Lung (tissue), 12 donors: ENCODE measurements around the gene SULT1B1. TPM values are rescaled to one million over a fixed set of nuclear protein-coding genes. Genes with fewer than 3 reads are reported as not detected.

ENCODE experiments used
- ATAC-seq: fragments of 200-7000 bp; cut with Tn5 transposase; one replicate; pipeline ENCODE4 v1.9.1; 2020; ENCODE audit warnings: moderate number of reproducible peaks; ENCODE audit not compliant: insufficient read depth, low FRiP score
- DNase-seq, 3 donors: peaks; one replicate each; pipeline ENCODE4 v3.0.0-alpha.2; 2013 to 2017
- H3K27ac ChIP-seq, 2 donors: one replicate each; pipeline ENCODE4 v1.5.1; 2013; ENCODE audit warnings: mild to moderate bottlenecking in 2 of 2, moderate library complexity in 2 of 2, control low read depth in 1 of 2, inconsistent platforms in 1 of 2, low read depth in 1 of 2, low read length in 1 of 2
- H3K27me3 ChIP-seq, 3 donors: one replicate each; pipeline ENCODE4 v1.5.1; 2013; ENCODE audit warnings: low read length in 2 of 3; ENCODE audit not compliant: control insufficient read depth in 3 of 3, insufficient read depth in 3 of 3
- H3K36me3 ChIP-seq, 4 donors: one replicate each; pipeline ENCODE4 v1.5.1; 2013; ENCODE audit warnings: low read length in 4 of 4, mild to moderate bottlenecking in 1 of 4, moderate library complexity in 1 of 4; ENCODE audit not compliant: control insufficient read depth in 4 of 4, insufficient read depth in 4 of 4
- H3K4me1 ChIP-seq, 5 donors: one replicate each; pipeline ENCODE4 v1.5.1; 2013; ENCODE audit warnings: low read length in 5 of 5, mild to moderate bottlenecking in 2 of 5, moderate library complexity in 1 of 5; ENCODE audit not compliant: control insufficient read depth in 5 of 5, insufficient read depth in 5 of 5
- H3K4me3 ChIP-seq: one replicate; pipeline ENCODE4 v1.5.1; 2013; ENCODE audit warnings: mild to moderate bottlenecking, control low read depth, moderate library complexity
- H3K9ac ChIP-seq, 2 donors: one replicate each; pipeline ENCODE4 v1.5.1; 2013; ENCODE audit warnings: low read length in 2 of 2, control low read depth in 1 of 2; ENCODE audit not compliant: insufficient read depth in 1 of 2
- H3K9me3 ChIP-seq, 4 donors: one replicate each; pipeline ENCODE4 v1.5.1; 2013; ENCODE audit warnings: low read length in 3 of 4, mild to moderate bottlenecking in 1 of 4, moderate library complexity in 1 of 4; ENCODE audit not compliant: control insufficient read depth in 4 of 4, insufficient read depth in 3 of 4
- WGBS, 2 donors: extraction: QIAGEN DNeasy Blood & Tissue Kit; methylation state at CpG; one replicate each; pipeline ENCODE4 v1.1.7; 2013; 5-methylcytosine and 5-hydroxymethylcytosine counted together
- polyA plus RNA-seq, 2 donors: library from polyadenylated mRNA; stranded (reverse); fragments of 200-250 nt; gene quantifications; one replicate each; pipeline ENCODE4 v1.2.1, GENCODE V29; 2013
- total RNA-seq, 2 donors: library from RNA; depleted of rRNA in 1 of 2; stranded (reverse); fragments of >200 nt in 1 of 2; gene quantifications; one replicate each; pipeline ENCODE4 v1.2.1, GENCODE V29; 2014 to 2021
- TF ChIP-seq, protein P1 (sequence below): IDR thresholded peaks from 2 replicates; pipeline ENCODE4 v1.5.1; 2012; ENCODE audit warnings: mild to moderate bottlenecking; ENCODE audit errors: control extremely low read depth, extremely low read depth
- donor health status: control.
- donor health status: control.
- donor health status: Bipolar disorder and iron deficiency.
- donor health status: healthy.
- donor health status: DM: yes; HTN: yes; CAD: no.

SULT1B1 gene
- total and polyA plus RNA-seq, 4 donors, result 1.0 to 11.0 (median 6.0) TPM

- peaks cover 0 to 6% (median 0%) of the 10 kb centered on the region in 4 donors for H3K9me3 ChIP-seq
- no peaks in the 10 kb centered on the region for H3K27me3 ChIP-seq
- H3K36me3 ChIP-seq, result no peaks in the 10 kb centered on the region
- TF ChIP-seq, protein P1, sequence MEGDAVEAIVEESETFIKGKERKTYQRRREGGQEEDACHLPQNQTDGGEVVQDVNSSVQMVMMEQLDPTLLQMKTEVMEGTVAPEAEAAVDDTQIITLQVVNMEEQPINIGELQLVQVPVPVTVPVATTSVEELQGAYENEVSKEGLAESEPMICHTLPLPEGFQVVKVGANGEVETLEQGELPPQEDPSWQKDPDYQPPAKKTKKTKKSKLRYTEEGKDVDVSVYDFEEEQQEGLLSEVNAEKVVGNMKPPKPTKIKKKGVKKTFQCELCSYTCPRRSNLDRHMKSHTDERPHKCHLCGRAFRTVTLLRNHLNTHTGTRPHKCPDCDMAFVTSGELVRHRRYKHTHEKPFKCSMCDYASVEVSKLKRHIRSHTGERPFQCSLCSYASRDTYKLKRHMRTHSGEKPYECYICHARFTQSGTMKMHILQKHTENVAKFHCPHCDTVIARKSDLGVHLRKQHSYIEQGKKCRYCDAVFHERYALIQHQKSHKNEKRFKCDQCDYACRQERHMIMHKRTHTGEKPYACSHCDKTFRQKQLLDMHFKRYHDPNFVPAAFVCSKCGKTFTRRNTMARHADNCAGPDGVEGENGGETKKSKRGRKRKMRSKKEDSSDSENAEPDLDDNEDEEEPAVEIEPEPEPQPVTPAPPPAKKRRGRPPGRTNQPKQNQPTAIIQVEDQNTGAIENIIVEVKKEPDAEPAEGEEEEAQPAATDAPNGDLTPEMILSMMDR, result no peak
- H3K4me1 ChIP-seq, result peaks cover 0 to 4% (median 0%) of the 10 kb centered on the region in 5 donors
- no peak overlapping the region for H3K27ac ChIP-seq
- H3K9ac ChIP-seq, result no peak overlapping the region
- DNase-seq, result no peak
- no peak for ATAC-seq
- H3K4me3 ChIP-seq, result no peak overlapping the region
These were observed 27.5 kb upstream of the SULT1B1 start for GRCh38 chr4:69787879-69788278.

GRCh38 chr4:69786547-69786946 is 26.1 kb upstream of the SULT1B1 start:
- Histone ChIP-seq H3K36me3 (no peaks in the 10 kb centered on the region), H3K9me3 (peaks cover 0 to 6% (median 0%) of the 10 kb centered on the region in 4 donors), H3K4me1 (peaks cover 0 to 6% (median 0%) of the 10 kb centered on the region in 5 donors), H3K27me3 (no peaks in the 10 kb centered on the region), H3K4me3 (no peak overlapping the region), H3K9ac (no peak overlapping the region), H3K27ac (no peak overlapping the region)
- TF ChIP-seq, protein P1, result no peak
- 86 to 100% methylated on average over 1 of the region's 1 CpG for WGBS, 2 donors
- DNase-seq (no peak), ATAC-seq (no peak)

DNA sequence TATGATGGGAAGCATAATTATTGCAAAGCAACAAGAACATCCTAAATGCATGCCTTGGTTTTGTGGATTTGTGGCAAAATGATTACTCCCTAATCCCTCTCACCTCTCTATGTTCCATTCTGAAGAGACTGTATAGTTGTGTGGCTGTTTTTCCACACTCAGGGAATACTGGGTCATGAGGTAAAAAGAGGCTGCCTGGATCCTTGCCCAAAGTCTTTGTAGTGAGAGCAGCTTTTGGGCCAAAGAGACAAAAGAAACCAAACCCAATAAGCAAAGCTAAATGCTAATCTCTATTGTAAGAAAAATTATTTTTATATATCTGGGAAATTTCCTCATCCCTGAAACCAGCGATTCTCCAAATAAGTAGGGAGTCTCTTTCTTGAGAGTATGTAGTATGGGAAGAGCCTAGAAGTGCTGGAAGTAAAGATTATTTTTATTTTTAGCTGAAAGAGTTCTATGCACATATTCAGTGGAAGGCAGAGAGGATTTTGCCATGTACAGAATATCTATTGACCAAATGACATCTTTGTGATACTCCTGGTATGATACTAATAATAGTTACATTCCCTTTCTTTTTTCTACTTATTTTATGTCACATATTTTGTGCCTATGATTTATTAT is 24.9 kb upstream of the SULT1B1 start:
- DNase-seq, result no peak
- Histone ChIP-seq H3K27ac (no peak overlapping the region), H3K27me3 (no peaks in the 10 kb centered on the region), H3K9me3 (peaks cover 0 to 6% (median 0%) of the 10 kb centered on the region in 4 donors), H3K36me3 (no peaks in the 10 kb centered on the region), H3K4me3 (no peak overlapping the region), H3K4me1 (peaks cover 0 to 14% (median 4%) of the 10 kb centered on the region in 5 donors), H3K9ac (no peak overlapping the region)
- TF ChIP-seq, protein P1, result no peak
- no peak for ATAC-seq
- 92% methylated on average over 1 of the region's 1 CpG for WGBS, 2 donors
